GM10266 (cell line): Measurements from ENCODE around the gene MAST4.

Source experiments
- DNase-seq: peaks from one replicate; pipeline ENCODE4 v3.0.0; 2012; ENCODE audit errors: extremely low spot score
- TF ChIP-seq, protein P1 (sequence below): IDR thresholded peaks from 2 replicates; pipeline ENCODE4 v1.5.1; 2012; ENCODE audit warnings: mild to moderate bottlenecking, low read depth; ENCODE audit not compliant: control insufficient read depth, insufficient read depth; ENCODE audit errors: missing control alignments

The MAST4 gene

DNA sequence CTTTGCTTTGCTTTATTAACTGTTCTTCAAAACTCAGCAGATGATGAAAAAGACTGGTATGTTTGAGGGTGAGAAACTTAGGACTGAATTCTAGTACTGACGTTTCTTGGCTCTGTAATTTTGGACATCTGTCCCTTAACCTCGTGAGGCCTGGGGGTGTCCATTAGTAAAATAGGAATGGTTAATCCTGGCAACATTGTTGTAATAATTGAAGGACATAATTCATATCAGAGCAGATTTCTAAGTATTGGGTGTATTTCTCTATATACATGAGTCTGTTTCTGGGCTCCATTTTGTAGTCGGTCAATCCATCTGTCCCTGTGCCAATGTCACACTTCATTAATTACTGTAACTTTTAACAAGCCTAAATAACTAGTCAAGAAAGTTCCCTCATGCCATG, 206.7 kb downstream of the MAST4 start:
- TF ChIP-seq, protein P1, sequence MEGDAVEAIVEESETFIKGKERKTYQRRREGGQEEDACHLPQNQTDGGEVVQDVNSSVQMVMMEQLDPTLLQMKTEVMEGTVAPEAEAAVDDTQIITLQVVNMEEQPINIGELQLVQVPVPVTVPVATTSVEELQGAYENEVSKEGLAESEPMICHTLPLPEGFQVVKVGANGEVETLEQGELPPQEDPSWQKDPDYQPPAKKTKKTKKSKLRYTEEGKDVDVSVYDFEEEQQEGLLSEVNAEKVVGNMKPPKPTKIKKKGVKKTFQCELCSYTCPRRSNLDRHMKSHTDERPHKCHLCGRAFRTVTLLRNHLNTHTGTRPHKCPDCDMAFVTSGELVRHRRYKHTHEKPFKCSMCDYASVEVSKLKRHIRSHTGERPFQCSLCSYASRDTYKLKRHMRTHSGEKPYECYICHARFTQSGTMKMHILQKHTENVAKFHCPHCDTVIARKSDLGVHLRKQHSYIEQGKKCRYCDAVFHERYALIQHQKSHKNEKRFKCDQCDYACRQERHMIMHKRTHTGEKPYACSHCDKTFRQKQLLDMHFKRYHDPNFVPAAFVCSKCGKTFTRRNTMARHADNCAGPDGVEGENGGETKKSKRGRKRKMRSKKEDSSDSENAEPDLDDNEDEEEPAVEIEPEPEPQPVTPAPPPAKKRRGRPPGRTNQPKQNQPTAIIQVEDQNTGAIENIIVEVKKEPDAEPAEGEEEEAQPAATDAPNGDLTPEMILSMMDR: no peak
- no peak for DNase-seq

DNA sequence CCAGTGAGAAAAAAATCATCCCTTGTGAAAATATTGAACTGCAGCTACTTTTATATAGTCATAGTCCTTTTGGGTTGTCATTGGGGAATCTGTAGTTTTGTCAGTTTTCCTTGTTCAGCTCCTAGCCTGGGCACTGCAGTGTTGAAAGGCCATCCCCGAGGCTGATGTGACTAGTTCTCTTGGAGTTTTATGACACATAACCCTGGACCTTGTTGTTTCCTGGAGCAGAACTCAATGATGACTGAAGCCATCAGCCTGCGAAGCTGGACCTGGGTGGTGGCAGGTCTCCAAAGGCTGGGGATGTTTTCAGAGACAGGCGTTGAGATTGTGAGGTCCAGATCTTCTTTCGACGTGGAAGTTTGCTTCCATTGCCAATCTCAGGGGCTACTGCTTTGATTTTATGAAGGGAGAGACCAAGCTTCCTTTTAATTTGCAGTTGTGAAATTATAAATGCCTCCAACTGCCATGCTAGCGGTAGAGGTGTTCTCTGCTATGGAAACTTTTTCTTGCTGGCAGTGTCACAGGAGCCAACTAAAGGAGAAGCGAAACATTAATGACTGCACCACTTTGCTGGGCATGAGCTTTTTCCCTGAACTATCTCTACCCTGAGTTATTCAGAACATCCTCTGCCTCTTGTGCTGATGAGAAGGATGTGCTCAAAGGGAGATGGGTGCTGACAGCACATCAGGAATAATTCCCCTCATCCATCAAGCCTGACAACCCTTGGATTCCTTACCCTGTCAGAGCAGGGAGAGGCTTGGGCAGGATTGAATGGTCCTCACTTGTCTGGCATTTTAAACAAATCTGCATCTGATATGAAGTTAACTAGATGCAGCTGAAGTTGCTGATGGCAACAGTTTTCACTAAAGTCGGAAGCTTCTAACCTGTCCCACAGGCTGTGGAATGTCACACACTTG, 209.6 kb downstream of the MAST4 start:
- DNase-seq: no peak
- TF ChIP-seq, protein P1: no peak

GRCh38 chr5:66807743-66808142, 211.6 kb downstream of the MAST4 start:
- no peak for DNase-seq
- TF ChIP-seq, protein P1: no peak

- no peak for DNase-seq
- TF ChIP-seq, protein P1: no peak
Measured at GRCh38 chr5:66808663-66809062, 212.5 kb downstream of the MAST4 start.

- DNase-seq: no peak
- TF ChIP-seq, protein P1: no peak
Measured at GRCh38 chr5:66810151-66810550, 214.0 kb downstream of the MAST4 start.

DNA sequence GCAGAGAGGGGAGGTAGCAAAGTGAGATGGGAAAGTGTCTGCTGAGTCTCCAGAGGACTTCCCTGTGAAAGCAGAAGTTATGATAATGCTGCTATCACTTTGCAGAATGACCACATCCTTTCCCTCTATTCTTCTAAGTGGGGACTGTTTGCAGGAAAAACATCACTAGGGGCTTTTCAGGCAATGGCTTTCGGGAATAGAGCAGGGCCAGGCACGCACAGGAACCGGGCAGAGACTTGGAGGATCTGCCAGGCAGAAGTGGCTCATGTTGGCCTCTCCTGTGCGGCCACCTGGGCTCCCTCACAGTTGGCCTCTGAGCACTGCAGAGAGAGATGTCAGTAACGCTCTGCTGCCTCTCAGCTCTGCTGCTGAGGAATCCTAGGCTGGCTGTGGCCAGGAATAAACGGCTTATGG, 214.7 kb downstream of the MAST4 start:
- no peak for DNase-seq
- TF ChIP-seq, protein P1: no peak

- TF ChIP-seq, protein P1: no peak
- no peak for DNase-seq
Measured at GRCh38 chr5:66812291-66812690, 216.1 kb downstream of the MAST4 start.
